SK-N-SH (cell line): ENCODE data around the gene DNAH3. TPM values are rescaled to one million over a fixed set of nuclear protein-coding genes. Genes with fewer than 3 reads are reported as not detected.

Experiments used
- CTCF ChIA-PET: fragments of 300-600, 350-600 bp; formaldehyde crosslinking; extraction: SDS; loops from one replicate; lab custom pipeline; 2021; lab: Yijun Ruan, JAX
- POLR2A ChIA-PET: fragments of 350-600 bp; sonication (Branson Sonifier 250); formaldehyde crosslinking; extraction: SDS; loops from one replicate; lab custom pipeline; 2020; ENCODE audit warnings: antibody characterized with exemption, inconsistent platforms; lab: Yijun Ruan, JAX
- DNase-seq: peaks from one replicate; pipeline ENCODE4 v3.0.0; 2012
- H2AFZ ChIP-seq: fragments of 200-600 bp; sonication (generic); 2 replicates; pipeline ENCODE4 v1.8.1; 2016; ENCODE audit warnings: antibody characterized with exemption, mild to moderate bottlenecking, low read depth
- H3F3A ChIP-seq: fragments of 200-600 bp; sonication (generic); replicated peaks from 2 replicates; pipeline ENCODE3; 2016; ENCODE audit warnings: antibody characterized with exemption, mild to moderate bottlenecking; ENCODE audit not compliant: insufficient read depth
- H3K27ac ChIP-seq, 2 experiments: fragments of 200-500 bp in 1 of 2; fragments of 200-600 bp in 1 of 2; sonication (Bioruptor generic) in 1 of 2; sonication (generic), shearing (Covaris generic) in 1 of 2; 2 replicates each; pipeline versions ENCODE4 v1.5.1 to v1.6.1; 2014 to 2016; ENCODE audit warnings: low read depth in 2 of 2, inconsistent platforms in 1 of 2, low read length in 1 of 2, mild to moderate bottlenecking in 1 of 2, mixed read lengths in 1 of 2
- H3K27me3 ChIP-seq: fragments of 200-600 bp; sonication (generic), shearing (Covaris generic); 2 replicates; pipeline ENCODE4 v1.6.1; 2016; ENCODE audit warnings: mixed run types; ENCODE audit not compliant: insufficient read depth
- H3K36me3 ChIP-seq, 2 experiments: fragments of 200-500 bp in 1 of 2; fragments of 200-600 bp in 1 of 2; sonication (Bioruptor generic) in 1 of 2; sonication (generic) in 1 of 2; replicated peaks in 1 of 2; 2 replicates each; pipeline versions ENCODE3 to v1.5.1; 2014 to 2016; ENCODE audit warnings: low read length in 1 of 2, mild to moderate bottlenecking in 1 of 2; ENCODE audit not compliant: insufficient read depth in 2 of 2, control insufficient read depth in 1 of 2
- H3K4me1 ChIP-seq, 2 experiments: fragments of 200-500 bp in 1 of 2; fragments of 200-600 bp in 1 of 2; sonication (Bioruptor generic) in 1 of 2; sonication (generic), shearing (Covaris generic) in 1 of 2; 2 replicates each; pipeline versions ENCODE4 v1.5.1 to v1.6.1; 2014 to 2016; ENCODE audit warnings: low read depth in 1 of 2, low read length in 1 of 2, mixed run types in 1 of 2; ENCODE audit not compliant: insufficient read depth in 2 of 2, control insufficient read depth in 1 of 2
- H3K4me2 ChIP-seq: fragments of 200-600 bp; sonication (generic), shearing (Covaris generic); 2 replicates; pipeline ENCODE4 v1.6.1; 2017; ENCODE audit warnings: mixed run types
- H3K4me3 ChIP-seq, 2 experiments: fragments of 200-500 bp in 1 of 2; fragments of 200-600 bp in 1 of 2; sonication (Bioruptor generic) in 1 of 2; sonication (generic), shearing (Covaris generic) in 1 of 2; 2 replicates each; pipeline versions ENCODE4 v1.5.1 to v1.8.1; 2014 to 2016; ENCODE audit warnings: low read depth in 2 of 2, inconsistent platforms in 1 of 2, low read length in 1 of 2, mild to moderate bottlenecking in 1 of 2, mixed read lengths in 1 of 2, moderate library complexity in 1 of 2
- H3K79me2 ChIP-seq: fragments of 200-600 bp; sonication (generic); 2 replicates; pipeline ENCODE4 v1.8.1; 2017; ENCODE audit warnings: mild to moderate bottlenecking; ENCODE audit not compliant: insufficient read depth
- H3K9ac ChIP-seq: fragments of 200-600 bp; sonication (generic); 2 replicates; pipeline ENCODE4 v1.6.1; 2017; ENCODE audit warnings: mixed run types
- H3K9me2 ChIP-seq: fragments of 200-600 bp; sonication (generic); 2 replicates; pipeline ENCODE4 v1.6.1; 2017; ENCODE audit warnings: mixed run types
- H3K9me3 ChIP-seq: fragments of 200-600 bp; sonication (generic); 2 replicates; pipeline ENCODE4 v1.6.1; 2017; ENCODE audit warnings: mixed run types, mild to moderate bottlenecking, moderate library complexity
- H4K20me1 ChIP-seq: fragments of 200-600 bp; sonication (generic); 2 replicates; pipeline ENCODE4 v1.6.1; 2017; ENCODE audit warnings: mild to moderate bottlenecking, mixed run types; ENCODE audit not compliant: insufficient read depth
- ELF1 ChIP-seq: IDR thresholded peaks from 2 replicates; pipeline ENCODE4 v1.4.0; 2012
- EZH2phosphoT487 ChIP-seq: fragments of 200-600 bp; sonication (generic); IDR thresholded peaks from 2 replicates; pipeline ENCODE4 v1.6.1; 2017; ENCODE audit warnings: low read depth, mixed run types, mild to moderate bottlenecking, antibody characterized with exemption, moderate library complexity, borderline replicate concordance
- FOSL2 ChIP-seq: IDR thresholded peaks from 2 replicates; pipeline ENCODE4 v1.4.0; 2012; ENCODE audit warnings: low read depth, mild to moderate bottlenecking, moderate library complexity, borderline replicate concordance
- FOXJ3 ChIP-seq: sonication (generic); formaldehyde crosslinking; IDR thresholded peaks from 2 replicates; pipeline ENCODE4 v1.5.1; 2020; ENCODE audit warnings: mild to moderate bottlenecking, missing genetic modification reagents
- GABPA ChIP-seq: IDR thresholded peaks from 2 replicates; pipeline ENCODE4 v1.4.0; 2012; ENCODE audit warnings: low read depth, mild to moderate bottlenecking
- GATA2 ChIP-seq: sonication (generic); formaldehyde crosslinking; IDR thresholded peaks from 2 replicates; pipeline ENCODE4 v1.5.0; 2020; ENCODE audit warnings: mild to moderate bottlenecking, missing genetic modification reagents
- MAX ChIP-seq: IDR thresholded peaks from 2 replicates; pipeline ENCODE4 v1.4.0; 2012; ENCODE audit warnings: low read depth
- MXI1 ChIP-seq: IDR thresholded peaks from 2 replicates; pipeline ENCODE4 v1.6.1; 2012; ENCODE audit warnings: mild to moderate bottlenecking, low read depth, low read length, improper control_type of control experiment
- NFIC ChIP-seq: IDR thresholded peaks from 2 replicates; pipeline ENCODE4 v1.4.0; 2012; ENCODE audit warnings: borderline replicate concordance
- NRF1 ChIP-seq: IDR thresholded peaks from 2 replicates; pipeline ENCODE4 v1.6.1; 2012; ENCODE audit warnings: low read depth, mild to moderate bottlenecking, low read length
- POLR2AphosphoS5 ChIP-seq: IDR thresholded peaks from 2 replicates; pipeline ENCODE4 v1.6.1; 2012; ENCODE audit warnings: low read depth, low read length
- RAD21 ChIP-seq: IDR thresholded peaks from 2 replicates; pipeline ENCODE4 v1.6.1; 2012; ENCODE audit warnings: mild to moderate bottlenecking, low read length
- RCOR1 ChIP-seq: fragments of 150-350 bp; IDR thresholded peaks from 2 replicates; pipeline ENCODE4 v1.6.1; 2017; ENCODE audit warnings: antibody characterized with exemption, low read length
- RFX5 ChIP-seq: IDR thresholded peaks from 2 replicates; pipeline ENCODE4 v1.6.1; 2012; ENCODE audit warnings: mild to moderate bottlenecking, improper control_type of control experiment, low read length
- RXRA ChIP-seq: IDR thresholded peaks from 2 replicates; pipeline ENCODE4 v1.4.0; 2012; ENCODE audit warnings: low read depth, mild to moderate bottlenecking, borderline replicate concordance
- SIN3A ChIP-seq: IDR thresholded peaks from 2 replicates; pipeline ENCODE4 v1.6.1; 2012; ENCODE audit warnings: low read depth, mild to moderate bottlenecking, low read length, moderate library complexity, borderline replicate concordance
- SMC3 ChIP-seq: IDR thresholded peaks from 2 replicates; pipeline ENCODE4 v1.6.1; 2012; ENCODE audit warnings: low read depth, low read length, improper control_type of control experiment
- TCF12 ChIP-seq: IDR thresholded peaks from 2 replicates; pipeline ENCODE4 v1.4.0; 2012
- TEAD4 ChIP-seq: IDR thresholded peaks from 2 replicates; pipeline ENCODE4 v1.4.0; 2012; ENCODE audit warnings: mild to moderate bottlenecking, borderline replicate concordance; ENCODE audit not compliant: insufficient read depth
- YY1 ChIP-seq: IDR thresholded peaks from 2 replicates; pipeline ENCODE4 v1.4.0; 2012; ENCODE audit warnings: low read depth, mild to moderate bottlenecking
- WGBS: methylation state at CpG from one replicate; pipeline ENCODE4 v1.1.6; 2017; ENCODE audit warnings: low lambda C conversion rate; 5-methylcytosine and 5-hydroxymethylcytosine counted together
- polyA plus RNA-seq, 3 experiments: library from polyadenylated mRNA; depleted of rRNA; stranded (reverse); fragments of >200 nt; gene quantifications; 2 replicates each; pipeline ENCODE4 v1.2.3, GENCODE V29; 2012
- TF ChIP-seq, protein P1 (sequence below): fragments of 150-350 bp; IDR thresholded peaks from 2 replicates; pipeline ENCODE4 v1.6.1; 2016; ENCODE audit warnings: mild to moderate bottlenecking, low read depth, low read length
- TF ChIP-seq, protein P2 (sequence below): fragments of 200-600 bp; sonication (generic); IDR thresholded peaks from 2 replicates; pipeline ENCODE4 v1.6.1; 2017; ENCODE audit warnings: antibody characterized with exemption, mild to moderate bottlenecking, moderate library complexity

DNAH3 gene
- polyA plus RNA-seq, 1 of the 3 experiments (the other 2 are of a cell fraction) = not detected

GRCh38 chr16:20889625-20890275 lies 260.9 kb downstream of the DNAH3 start:
- Histone ChIP-seq H3K4me1 (no peaks in the 10 kb centered on the region; a peak in 1 of 4 replicates), H3K36me3 (peaks cover 6 to 8% of the 10 kb centered on the region in 2 experiments), H4K20me1 (peaks cover 8% of the 10 kb centered on the region), H3K9me3 (no peaks in the 10 kb centered on the region), H3K27ac (no peak overlapping the region), H3K9me2 (no peaks in the 10 kb centered on the region), H3K4me2 (no peak overlapping the region), H3F3A (no peaks in the 10 kb centered on the region), H3K4me3 (no peak overlapping the region), H3K79me2 (peaks cover 98% of the 10 kb centered on the region), H3K9ac (no peak overlapping the region), H2AFZ (no peak overlapping the region), H3K27me3 (no peaks in the 10 kb centered on the region)
- no peak for DNase-seq
- TF ChIP-seq RXRA (no peak), RCOR1 (no peak), NRF1 (no peak), TEAD4 (no peak), MAX (no peak), ELF1 (no peak)
- CTCF ChIA-PET = interaction anchor here (0.8 kb wide), 1 partner anchor 15 kb away, joined by 3 read pairs; no protein-coding TSS in a partner anchor
- POLR2A ChIA-PET = no interaction called here
- 95% methylated on average over 4 of the region's 4 CpGs for WGBS

- ChIA-PET CTCF (interaction anchor here (1.0 to 1.7 kb wide), 2 partner anchors 37 to 38 kb away, joined by 4 read pairs; no protein-coding TSS in a partner anchor), POLR2A (no interaction called here)
- no peaks in the 10 kb centered on the region for H3K9me2 ChIP-seq
These were observed 263.4 kb downstream of the DNAH3 start for GRCh38 chr16:20887207-20887606.

More at GRCh38 chr16:20887207-20887606, 263.4 kb downstream of the DNAH3 start:
- H3F3A ChIP-seq = peaks cover 6% of the 10 kb centered on the region
- no peak overlapping the region for H3K27ac ChIP-seq
- no peaks in the 10 kb centered on the region for H3K27me3 ChIP-seq
- peaks cover 96% of the 10 kb centered on the region for H3K79me2 ChIP-seq
- no peak overlapping the region for H3K4me2 ChIP-seq
- H4K20me1 ChIP-seq = no peaks in the 10 kb centered on the region
- no peak for DNase-seq
- 95% methylated on average over 1 of the region's 1 CpG for WGBS
- peaks cover 0 to 3% of the 10 kb centered on the region in 2 experiments; a peak in 1 of 4 replicates for H3K4me1 ChIP-seq
- no peak overlapping the region for H3K9ac ChIP-seq
- no peaks in the 10 kb centered on the region for H3K9me3 ChIP-seq
- no peak overlapping the region for H2AFZ ChIP-seq
- TF ChIP-seq POLR2AphosphoS5 (no peak), SMC3 (no peak), RFX5 (no peak), EZH2phosphoT487 (no peak), GABPA (no peak), MXI1 (no peak), SIN3A (no peak), YY1 (no peak), NRF1 (no peak), TCF12 (no peak), RAD21 (no peak), GATA2 (CRISPR knock-in tag) (no peak), NFIC (no peak), FOXJ3 (CRISPR knock-in tag) (no peak), RCOR1 (no peak), FOSL2 (no peak)
- TF ChIP-seq, protein P1, sequence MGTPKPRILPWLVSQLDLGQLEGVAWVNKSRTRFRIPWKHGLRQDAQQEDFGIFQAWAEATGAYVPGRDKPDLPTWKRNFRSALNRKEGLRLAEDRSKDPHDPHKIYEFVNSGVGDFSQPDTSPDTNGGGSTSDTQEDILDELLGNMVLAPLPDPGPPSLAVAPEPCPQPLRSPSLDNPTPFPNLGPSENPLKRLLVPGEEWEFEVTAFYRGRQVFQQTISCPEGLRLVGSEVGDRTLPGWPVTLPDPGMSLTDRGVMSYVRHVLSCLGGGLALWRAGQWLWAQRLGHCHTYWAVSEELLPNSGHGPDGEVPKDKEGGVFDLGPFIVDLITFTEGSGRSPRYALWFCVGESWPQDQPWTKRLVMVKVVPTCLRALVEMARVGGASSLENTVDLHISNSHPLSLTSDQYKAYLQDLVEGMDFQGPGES = no peak
- TF ChIP-seq, protein P2, sequence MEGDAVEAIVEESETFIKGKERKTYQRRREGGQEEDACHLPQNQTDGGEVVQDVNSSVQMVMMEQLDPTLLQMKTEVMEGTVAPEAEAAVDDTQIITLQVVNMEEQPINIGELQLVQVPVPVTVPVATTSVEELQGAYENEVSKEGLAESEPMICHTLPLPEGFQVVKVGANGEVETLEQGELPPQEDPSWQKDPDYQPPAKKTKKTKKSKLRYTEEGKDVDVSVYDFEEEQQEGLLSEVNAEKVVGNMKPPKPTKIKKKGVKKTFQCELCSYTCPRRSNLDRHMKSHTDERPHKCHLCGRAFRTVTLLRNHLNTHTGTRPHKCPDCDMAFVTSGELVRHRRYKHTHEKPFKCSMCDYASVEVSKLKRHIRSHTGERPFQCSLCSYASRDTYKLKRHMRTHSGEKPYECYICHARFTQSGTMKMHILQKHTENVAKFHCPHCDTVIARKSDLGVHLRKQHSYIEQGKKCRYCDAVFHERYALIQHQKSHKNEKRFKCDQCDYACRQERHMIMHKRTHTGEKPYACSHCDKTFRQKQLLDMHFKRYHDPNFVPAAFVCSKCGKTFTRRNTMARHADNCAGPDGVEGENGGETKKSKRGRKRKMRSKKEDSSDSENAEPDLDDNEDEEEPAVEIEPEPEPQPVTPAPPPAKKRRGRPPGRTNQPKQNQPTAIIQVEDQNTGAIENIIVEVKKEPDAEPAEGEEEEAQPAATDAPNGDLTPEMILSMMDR = no peak
- TF ChIP-seq, all 33 proteins: peak for 0
- no peak overlapping the region for H3K4me3 ChIP-seq
- H3K36me3 ChIP-seq = peaks cover 0 to 2% of the 10 kb centered on the region in 2 experiments
